Measurements from ENCODE around the gene SLC24A3.

- TF ChIP-seq SUZ12 (IDR thresholded peaks at IDR 0.05) (no peak), LEF1 (IDR thresholded peaks at IDR 0.05; ENCODE audit: borderline replicate concordance) (no peak), FOXK2 (IDR thresholded peaks at IDR 0.05) (no peak), BHLHE40 (IDR thresholded peaks at IDR 0.05; ENCODE audit: borderline replicate concordance) (no peak), FOXM1 (IDR thresholded peaks at IDR 0.05; ENCODE audit: borderline replicate concordance) (no peak), ZNF384 (IDR thresholded peaks at IDR 0.05) (no peak), ELF4 (IDR thresholded peaks at IDR 0.05) (no peak)
Observed at GRCh38 chr20:19646963-19647362, 434.5 kb downstream of the SLC24A3 start.
